NOMO-1 (cell line): ENCODE measurements around the gene SNRPA.
A peak's percentile ranks its signal among the peaks of the same experiment; 100 is the strongest.
"Not testable (repeated sequence)": the region's sequence is repeated elsewhere in the genome, so short reads cannot be mapped to it uniquely, and the experiment has no call there.

ENCODE experiments used
- DNase-seq, 2 experiments: peaks; one replicate each; lab custom pipeline; 2025; ENCODE audit not compliant: unreplicated experiment in 2 of 2; lab: John Stamatoyannopoulos, UW

Gene SNRPA

DNA sequence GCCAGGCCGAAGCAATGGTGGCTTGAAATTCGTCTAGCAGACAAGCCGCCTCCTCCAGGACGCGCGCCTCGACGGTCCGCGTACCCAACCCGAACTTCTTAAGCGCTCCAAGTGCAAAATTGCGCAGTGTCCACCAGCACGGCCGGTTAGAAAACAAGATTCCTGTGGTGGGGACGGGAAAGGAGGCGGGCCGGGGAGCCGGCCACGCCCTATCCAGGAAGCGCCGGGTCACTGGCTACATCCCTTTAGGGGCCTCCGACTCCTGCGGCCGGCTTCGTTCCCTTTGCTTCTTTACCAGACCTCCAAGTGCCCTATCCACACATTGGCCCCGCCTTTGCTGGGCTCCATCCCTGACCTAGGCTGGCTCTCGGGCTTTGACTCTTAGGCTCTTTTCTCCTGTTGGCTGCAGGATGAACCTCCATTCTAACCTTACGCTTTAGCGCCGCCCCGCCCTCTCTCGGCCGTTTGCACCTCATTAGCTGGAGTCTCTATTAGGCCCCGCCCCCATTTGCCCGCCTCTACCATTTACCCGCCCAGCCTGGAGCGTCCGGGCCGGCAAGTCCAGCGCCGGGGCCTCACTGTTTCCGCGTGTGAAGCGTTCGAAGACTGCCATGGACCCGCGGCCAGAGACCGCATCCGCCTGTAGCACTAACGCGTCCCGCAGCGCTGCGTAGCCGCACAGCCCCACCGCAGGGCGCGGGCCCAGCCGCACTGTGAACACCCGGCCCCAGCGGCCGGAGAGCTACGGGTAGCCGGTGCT, 59.8 kb downstream of the SNRPA start:
- DNase-seq, result peak; percentile 61 to 73

DNA sequence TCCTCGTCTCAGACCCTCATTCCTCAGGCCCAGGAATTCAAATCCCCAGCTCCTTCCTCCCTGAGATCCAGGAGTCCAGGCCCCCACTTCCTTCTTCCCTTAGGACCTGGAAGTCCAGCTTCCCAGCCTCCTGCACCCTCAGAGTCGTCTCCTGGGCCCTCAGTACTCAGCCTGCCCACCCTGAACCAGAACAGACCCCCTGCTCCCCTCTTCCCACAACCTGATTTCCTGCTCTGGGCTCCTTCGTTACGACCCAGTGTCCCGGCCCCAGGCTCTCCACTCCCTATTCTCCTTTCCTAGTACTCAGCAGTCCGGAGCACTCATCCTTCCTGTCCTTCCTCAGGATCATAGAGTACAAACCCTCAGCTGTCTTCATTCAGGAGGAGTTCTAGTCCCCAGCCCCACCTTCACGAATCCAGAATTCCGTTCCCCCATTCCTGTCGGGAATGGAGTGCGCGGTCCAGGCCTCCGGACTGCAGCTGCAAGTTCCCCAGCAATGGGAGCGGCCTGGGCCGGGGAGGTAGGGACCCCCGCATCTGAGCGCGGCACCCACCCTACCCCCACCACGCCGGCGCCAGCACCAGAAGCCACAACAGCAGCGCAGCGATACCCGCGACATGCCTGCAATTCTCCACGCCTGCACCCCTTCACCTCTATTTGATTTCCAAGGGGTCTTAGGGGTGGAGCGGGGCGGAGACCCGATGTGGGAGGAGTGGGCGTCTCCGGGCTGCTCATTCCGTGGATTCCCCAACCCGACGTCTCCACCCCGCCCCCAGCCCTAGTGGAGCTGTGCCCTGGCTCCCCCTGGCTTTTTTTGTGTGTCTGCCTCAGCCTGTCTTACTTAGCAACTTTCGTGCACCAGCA, 60.7 kb downstream of the SNRPA start:
- DNase-seq, result no peak

DNA sequence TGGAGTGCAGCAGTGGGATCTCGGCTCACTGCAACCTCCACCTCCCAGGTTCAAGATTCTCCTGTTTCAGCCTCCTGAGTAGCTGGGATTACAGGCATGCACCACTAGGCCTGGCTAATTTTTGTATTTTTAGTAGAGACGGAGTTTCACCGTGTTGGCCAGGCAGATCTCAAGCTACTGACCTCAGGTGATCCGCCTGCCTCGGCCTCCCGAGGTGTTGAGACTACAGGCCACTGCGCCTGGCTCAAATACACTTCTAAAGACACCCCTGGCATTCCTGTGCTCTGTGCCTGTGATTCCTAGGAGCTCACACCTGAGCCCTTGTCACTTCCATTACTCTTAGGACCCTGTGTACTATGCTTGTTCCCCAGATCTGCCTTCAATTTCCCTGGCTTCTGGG, 61.6 kb downstream of the SNRPA start:
- not testable (repeated sequence) for DNase-seq

DNA sequence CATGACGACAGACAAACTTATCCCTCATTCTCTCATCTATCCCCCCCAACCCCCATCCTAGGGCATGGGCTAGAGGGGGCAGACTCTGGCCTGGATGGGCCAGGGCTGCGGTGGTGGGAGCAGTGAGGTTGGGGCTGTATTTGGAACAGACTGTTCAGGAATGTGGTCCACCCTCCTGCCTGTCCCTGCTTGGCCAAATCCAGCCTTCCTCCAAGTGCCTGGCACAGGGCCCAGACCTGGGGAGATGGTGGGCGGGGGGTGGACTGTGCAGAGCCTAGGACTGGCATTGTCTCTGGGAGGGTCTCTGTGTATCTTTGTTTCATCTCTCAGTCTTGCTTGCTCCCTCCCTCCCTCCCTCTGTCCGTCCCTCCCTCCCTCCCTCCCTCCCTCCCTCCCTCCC, 62.2 kb downstream of the SNRPA start:
- no peak for DNase-seq
